RPMI8226 (cell line): Measurements from ENCODE around the gene ZNF501.

Experiments
- DNase-seq: peaks from one replicate; pipeline ENCODE4 v3.0.0-alpha.2; 2015

The ZNF501 gene

DNA sequence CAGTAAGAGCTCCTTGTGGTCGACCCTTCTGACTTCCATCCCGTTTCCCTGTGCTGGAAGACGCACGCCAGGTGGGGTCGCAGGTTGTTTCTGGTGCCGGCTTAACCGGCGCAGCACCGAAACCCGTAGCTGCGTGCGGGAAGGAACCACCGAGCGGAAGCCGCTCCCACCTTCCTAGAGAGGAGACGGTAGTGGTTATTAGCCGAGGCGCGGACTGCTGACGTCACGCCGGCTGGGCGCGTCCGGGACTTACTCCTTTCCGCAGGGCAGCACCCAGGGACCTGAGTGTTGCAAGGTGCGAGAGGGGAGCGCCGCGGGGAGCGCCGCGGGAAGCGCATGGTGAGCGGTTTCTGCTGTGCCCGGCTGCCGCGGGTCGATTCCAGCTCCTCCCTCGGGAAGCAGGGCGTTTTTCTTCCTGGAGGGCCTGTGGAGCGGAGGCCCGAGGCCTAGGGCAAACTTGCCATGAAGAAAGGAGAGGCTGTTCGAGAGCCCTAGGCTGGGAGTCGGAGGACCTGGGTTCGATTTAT is at the start of gene ZNF501:
TSS of gene ZNF501 (plus strand) at position 252 of the 527 bp plus-strand sequence. CDS start 4,787 bp downstream, outside the sequence.
- DNase-seq: peak; percentile 88

GRCh38 chr3:44680921-44681455 is 48.4 kb upstream of the ZNF501 start:
- no peak for DNase-seq

- DNase-seq: no peak
Measured at GRCh38 chr3:44682182-44682896, 47.1 kb upstream of the ZNF501 start.

DNA sequence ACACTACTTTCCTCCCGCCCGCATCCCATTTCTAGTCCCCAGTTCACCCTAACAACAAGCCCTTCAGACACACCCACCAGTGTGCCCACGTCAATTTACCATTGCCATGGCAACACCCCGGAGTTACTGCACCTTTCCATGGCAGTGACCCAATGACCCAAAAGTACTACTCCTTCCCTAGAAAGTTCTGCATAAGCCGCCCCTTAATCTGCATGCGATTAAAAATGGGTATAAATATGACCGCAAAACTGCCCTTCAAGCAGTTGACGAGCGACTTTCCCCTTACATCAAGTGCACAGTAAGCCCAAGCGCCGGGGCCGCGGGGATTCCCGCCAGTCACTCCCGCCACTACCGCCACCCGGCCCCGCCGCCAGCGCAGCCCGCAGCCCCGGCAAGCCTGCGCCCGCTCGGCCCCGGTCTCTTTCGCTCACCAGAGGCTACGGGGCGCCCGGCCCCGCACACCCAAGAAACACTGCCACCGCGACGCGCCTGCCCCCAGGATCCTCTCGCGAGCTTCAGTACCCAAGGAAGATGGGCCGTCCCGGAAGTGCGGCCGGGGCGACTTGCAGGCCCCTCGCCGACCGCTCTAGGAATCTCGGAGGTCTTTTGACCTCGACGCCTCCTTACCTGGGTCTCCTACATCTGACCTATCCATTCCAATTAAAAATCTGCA is 44.2 kb upstream of the ZNF501 start:
- peak; percentile 68 for DNase-seq

GRCh38 chr3:44687898-44688297 is 41.5 kb upstream of the ZNF501 start:
- DNase-seq: no peak

GRCh38 chr3:44712455-44713075 is 16.9 kb upstream of the ZNF501 start, which contains the start of gene ZNF502:
TSS of gene ZNF502 (plus strand) at chr3:44712660. CDS start at chr3:44720262, 7,602 bp downstream.
- no peak for DNase-seq

DNA sequence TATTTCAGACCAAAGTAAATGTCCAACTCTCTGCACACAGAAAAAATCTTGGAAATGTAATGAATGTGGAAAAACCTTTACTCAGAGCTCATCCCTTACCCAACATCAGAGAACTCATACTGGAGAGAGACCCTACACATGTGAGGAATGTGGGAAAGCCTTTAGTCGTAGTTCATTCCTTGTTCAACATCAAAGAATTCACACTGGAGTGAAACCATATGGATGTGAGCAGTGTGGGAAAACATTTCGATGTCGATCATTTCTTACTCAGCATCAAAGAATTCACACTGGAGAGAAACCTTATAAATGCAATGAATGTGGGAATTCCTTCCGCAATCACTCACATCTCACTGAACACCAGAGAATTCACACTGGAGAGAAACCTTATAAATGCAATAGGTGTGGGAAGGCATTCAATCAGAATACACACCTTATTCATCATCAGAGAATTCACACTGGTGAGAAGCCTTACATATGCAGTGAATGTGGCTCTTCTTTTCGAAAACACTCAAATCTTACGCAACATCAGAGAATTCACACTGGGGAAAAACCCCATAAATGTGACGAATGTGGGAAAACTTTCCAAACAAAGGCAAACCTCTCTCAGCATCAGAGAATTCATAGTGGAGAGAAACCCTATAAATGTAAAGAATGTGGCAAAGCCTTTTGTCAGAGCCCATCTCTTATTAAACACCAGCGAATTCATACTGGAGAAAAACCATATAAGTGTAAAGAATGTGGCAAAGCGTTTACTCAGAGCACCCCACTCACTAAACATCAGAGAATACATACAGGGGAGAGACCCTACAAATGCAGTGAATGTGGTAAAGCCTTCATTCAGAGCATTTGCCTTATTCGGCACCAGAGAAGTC is 8.0 kb upstream of the ZNF501 start:
- no peak for DNase-seq

- no peak for DNase-seq
Measured at GRCh38 chr3:44722103-44722401, 7.4 kb upstream of the ZNF501 start.

GRCh38 chr3:44734646-44735168 is 5.3 kb downstream of the ZNF501 start:
- no peak for DNase-seq

DNA sequence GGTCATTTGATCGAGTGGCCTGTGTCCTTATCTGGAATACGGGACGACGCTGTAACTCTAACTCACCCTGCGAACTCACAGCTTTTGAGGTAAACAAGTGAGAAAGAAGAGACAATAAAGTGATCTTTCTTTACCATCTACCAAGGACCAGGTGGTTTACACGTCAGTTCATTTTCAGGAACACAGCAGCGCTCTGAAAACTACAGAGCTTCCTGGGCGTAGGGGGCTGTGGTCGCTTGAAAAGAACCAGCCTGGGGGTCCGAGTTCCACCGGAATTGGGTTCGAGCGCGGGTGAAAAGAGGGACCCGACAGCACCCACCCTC is 31.6 kb downstream of the ZNF501 start:
- DNase-seq: peak; percentile 8

DNA sequence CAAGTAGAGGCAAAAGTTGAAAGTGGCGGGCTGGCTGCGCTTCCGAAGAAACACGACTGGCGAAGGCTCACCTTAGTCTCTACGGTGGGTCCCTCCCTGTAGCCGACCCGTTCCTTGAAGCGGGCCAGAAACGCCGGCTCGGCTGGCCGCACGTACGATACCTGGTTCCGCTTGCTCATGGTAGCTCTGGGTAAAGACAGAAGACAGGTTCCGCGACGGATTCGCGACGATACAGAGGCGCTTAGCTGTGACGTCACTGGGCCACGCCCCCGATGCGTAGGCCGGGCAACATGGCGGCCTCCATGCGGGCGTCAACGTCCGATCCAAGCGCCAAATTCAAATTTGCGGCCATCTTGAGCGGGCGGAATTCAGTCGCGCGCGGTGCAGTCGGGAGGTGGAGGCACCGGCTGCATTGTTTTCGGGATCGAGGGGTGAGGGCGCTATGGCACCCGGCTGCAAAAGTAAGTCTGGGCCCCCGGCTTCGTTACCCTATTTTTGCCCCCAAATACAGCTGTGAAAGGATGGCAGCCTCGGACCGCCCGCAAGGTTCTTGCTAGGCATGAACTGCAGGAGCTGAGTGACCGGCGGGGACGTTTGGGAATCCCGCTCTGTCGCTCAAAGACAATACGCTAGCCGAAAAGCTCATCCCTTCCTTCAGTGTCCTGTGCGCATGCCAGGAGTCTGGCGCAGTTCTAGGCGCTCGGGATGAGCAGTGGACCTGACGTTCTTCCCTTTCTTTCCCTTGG is 32.2 kb downstream of the ZNF501 start, which contains the start of the genes KIAA1143 and KIF15:
TSS of gene KIAA1143 (minus strand) at position 196 of the 746 bp plus-strand sequence. CDS start at position 179, 17 bp downstream.
TSS of gene KIF15 (plus strand) at position 371 of the 746 bp plus-strand sequence. CDS start at position 443, 72 bp downstream.
- peak; percentile 98 for DNase-seq

GRCh38 chr3:44762170-44762677 is 32.8 kb downstream of the ZNF501 start:
- peak; percentile 9 for DNase-seq

- no peak for DNase-seq
Measured at GRCh38 chr3:44762690-44763089, 33.3 kb downstream of the ZNF501 start.

- DNase-seq: no peak
Measured at GRCh38 chr3:44764248-44764647, 34.8 kb downstream of the ZNF501 start.

GRCh38 chr3:44771424-44772098 is 42.1 kb downstream of the ZNF501 start:
- no peak for DNase-seq

DNA sequence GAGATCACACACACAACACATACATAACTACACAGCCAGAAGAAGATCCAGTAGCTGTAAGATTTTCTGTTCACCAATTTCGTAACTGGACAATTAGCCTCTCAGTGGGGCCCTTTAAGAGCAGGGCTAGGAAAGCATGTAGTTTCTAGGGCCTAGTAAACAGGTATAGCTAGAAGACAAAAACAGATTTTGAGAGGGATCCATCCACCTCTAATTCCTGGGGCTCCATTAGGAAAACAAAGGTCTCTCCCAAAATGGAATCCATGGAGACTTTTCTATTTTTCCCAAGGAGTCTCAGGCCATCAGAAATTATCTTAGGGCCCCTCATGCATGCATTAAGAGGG is 42.6 kb downstream of the ZNF501 start:
- no peak for DNase-seq

DNA sequence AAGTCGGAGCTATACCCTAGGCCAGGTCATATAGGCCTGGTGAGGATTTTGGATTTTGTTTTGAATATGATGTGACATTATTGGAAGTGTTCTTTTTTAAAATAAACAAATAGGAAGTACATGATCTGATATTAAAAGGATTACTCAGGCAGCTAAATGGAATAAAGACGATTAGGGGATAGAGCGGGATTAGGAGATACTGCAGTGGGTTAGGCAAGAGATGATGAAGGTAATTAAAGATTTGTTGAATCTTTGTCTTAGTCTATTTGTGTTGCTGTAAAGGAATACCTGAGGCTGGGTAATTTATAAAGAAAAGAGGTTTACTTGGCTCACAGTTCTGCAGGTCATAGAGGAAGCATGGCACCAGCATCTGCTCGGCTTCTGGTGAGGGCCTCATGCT is 53.5 kb downstream of the ZNF501 start:
- no peak for DNase-seq
